LNCaP clone FGC (cell line): Measurements from ENCODE around the gene ATP2B2.

ENCODE experiments used
- DNase-seq: peaks from one replicate; pipeline ENCODE4 v3.0.0-alpha.2; 2011; ENCODE audit warnings: low read depth
- H3K4me3 ChIP-seq: 2 replicates; pipeline ENCODE4 v1.5.1; 2011; ENCODE audit warnings: mild to moderate bottlenecking, low read depth, low read length, control low read depth
- TF ChIP-seq, protein P1 (sequence below): IDR thresholded peaks from 2 replicates; pipeline ENCODE4 v1.5.1; 2012; ENCODE audit warnings: mild to moderate bottlenecking; ENCODE audit not compliant: control insufficient read depth, insufficient read depth; ENCODE audit errors: extremely low read depth

ATP2B2 gene

DNA sequence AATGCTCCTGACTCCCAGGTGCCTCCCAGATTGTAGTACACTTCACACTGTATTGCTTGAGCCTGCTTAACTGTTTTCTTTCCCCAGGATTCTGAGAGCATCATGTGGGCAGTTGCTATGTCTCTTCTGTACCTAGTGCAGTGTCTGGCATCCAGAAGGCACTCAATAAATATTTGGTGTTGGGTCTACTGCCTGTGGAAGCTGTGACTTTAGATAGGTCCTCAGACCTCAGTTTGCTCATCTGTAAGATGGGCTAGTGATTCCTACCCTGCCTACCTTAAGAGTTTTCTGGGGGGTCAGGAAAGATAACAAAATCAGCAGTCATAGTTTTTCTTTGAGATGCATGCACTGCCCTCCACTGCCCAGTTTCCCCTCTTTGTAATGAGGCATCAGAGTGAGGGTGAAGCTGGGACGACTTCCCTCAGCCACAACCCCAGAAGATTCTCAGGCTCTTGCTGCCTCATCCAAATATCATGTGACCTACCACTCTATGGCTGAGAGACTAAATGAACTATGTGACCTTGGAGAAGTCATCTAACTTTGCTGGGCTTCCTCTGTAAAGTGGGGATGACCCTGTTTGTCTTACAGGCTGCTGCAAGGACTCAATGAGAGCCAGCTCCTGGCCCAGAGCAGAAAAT lies 50.4 kb downstream of the ATP2B2 start:
- TF ChIP-seq, protein P1, sequence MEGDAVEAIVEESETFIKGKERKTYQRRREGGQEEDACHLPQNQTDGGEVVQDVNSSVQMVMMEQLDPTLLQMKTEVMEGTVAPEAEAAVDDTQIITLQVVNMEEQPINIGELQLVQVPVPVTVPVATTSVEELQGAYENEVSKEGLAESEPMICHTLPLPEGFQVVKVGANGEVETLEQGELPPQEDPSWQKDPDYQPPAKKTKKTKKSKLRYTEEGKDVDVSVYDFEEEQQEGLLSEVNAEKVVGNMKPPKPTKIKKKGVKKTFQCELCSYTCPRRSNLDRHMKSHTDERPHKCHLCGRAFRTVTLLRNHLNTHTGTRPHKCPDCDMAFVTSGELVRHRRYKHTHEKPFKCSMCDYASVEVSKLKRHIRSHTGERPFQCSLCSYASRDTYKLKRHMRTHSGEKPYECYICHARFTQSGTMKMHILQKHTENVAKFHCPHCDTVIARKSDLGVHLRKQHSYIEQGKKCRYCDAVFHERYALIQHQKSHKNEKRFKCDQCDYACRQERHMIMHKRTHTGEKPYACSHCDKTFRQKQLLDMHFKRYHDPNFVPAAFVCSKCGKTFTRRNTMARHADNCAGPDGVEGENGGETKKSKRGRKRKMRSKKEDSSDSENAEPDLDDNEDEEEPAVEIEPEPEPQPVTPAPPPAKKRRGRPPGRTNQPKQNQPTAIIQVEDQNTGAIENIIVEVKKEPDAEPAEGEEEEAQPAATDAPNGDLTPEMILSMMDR: no peak
- H3K4me3 ChIP-seq: no peak overlapping the region
- no peak for DNase-seq

GRCh38 chr3:10453431-10454163 lies 51.8 kb downstream of the ATP2B2 start:
- no peak for DNase-seq
- TF ChIP-seq, protein P1: no peak
- H3K4me3 ChIP-seq: no peak overlapping the region

- no peak for DNase-seq
- H3K4me3 ChIP-seq: no peak overlapping the region
- TF ChIP-seq, protein P1: no peak
These were observed 54.6 kb downstream of the ATP2B2 start for GRCh38 chr3:10450494-10451440.

DNA sequence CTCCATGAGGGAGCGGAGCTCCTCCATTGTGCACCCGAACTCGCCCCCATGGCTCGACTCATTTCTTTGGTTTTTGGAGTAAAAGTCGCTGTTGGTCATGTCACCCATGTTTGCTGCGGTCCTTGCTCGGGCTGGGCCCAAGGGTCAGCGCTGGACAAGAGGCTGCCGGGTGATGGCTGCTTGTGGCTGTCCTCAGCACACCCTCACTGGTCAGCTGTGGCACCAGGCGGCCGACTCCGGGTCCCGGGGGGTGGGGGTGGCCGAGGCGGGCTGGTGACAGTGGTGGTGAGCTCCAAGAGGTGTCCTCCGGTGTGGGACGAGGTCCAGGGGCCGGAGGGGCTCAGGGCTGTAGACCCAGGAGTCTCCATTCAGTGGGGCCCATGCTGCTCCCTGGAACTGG lies 56.0 kb downstream of the ATP2B2 start:
- TF ChIP-seq, protein P1: no peak
- no peak overlapping the region for H3K4me3 ChIP-seq
- DNase-seq: no peak

- TF ChIP-seq, protein P1: no peak
- DNase-seq: no peak
- no peak overlapping the region for H3K4me3 ChIP-seq
These were observed 56.8 kb downstream of the ATP2B2 start for GRCh38 chr3:10448544-10448943.

DNA sequence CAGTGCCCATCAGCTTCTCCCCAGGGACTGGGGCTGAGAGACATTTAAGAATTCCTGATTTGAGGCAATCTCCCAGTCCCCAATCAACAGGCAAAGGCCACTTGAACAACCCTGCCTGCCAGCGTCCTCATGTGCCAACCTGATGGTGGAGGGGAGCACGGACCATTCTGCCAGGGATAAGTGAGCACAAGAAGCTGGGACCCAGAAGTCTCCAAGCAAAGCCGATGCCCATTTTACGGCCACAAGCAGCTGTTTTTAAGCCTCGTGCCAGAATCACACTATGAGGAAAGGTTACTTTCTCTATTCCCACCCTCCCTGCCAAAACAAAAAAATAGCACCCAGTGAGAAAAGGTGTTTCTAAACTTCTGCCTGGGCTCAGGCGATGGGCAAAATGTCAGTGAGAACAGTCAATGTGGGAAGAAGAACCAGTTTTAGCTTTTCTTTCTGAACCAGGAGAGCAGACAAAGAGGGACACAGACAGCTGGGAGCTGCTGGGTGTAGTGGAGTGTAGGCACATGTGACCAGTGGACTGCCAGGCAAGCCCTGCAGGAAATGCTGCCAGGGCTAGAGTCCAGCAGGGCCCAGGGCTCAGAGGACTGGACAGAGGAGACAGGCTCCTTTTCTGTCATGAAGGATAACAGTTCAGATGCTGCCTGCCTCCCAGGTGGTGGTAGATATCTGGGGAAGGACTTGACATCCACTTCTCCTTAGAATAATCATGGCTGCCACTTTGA lies 57.7 kb downstream of the ATP2B2 start:
- H3K4me3 ChIP-seq: no peak overlapping the region
- DNase-seq: no peak
- TF ChIP-seq, protein P1: no peak
